ENCODE results near the gene PTRHD1. TPM values are rescaled to one million over a fixed set of nuclear protein-coding genes. Genes with fewer than 3 reads are reported as not detected.

The PTRHD1 gene
- total and polyA plus RNA-seq, 2 donors (not counting 1 experiment from before 2014, with no cell fraction given) = 20.2 to 29.8 TPM

GRCh38 chr2:24771061-24771460 is 22.1 kb downstream of the PTRHD1 start:
- no peak overlapping the region for H3K4me2 ChIP-seq (replicated peaks; ENCODE audit: low read depth, low read length, poor library complexity, severe bottlenecking)
- ChIA-PET CTCF (no interaction called here), POLR2A (no interaction called here)
- WGBS (ENCODE audit: insufficient coverage) = 98% methylated on average over 4 of the region's 5 CpGs
- Mint-ChIP-seq H3K27me3 (no peaks in the 10 kb centered on the region), H3K27ac (no peak overlapping the region), H3K4me1 (no peaks in the 10 kb centered on the region), H3K9me3 (ENCODE audit: insufficient read depth) (no peaks in the 10 kb centered on the region), H3K4me3 (no peak overlapping the region)
- ATAC-seq (ENCODE audit: low read depth) = no peak
- H4K20me1 ChIP-seq (ENCODE audit: control insufficient read depth, insufficient read depth, low read length, poor library complexity, severe bottlenecking) = no peaks in the 10 kb centered on the region
- no peak overlapping the region for H2AFZ ChIP-seq (ENCODE audit: insufficient read depth, low read depth, low read length, poor library complexity, severe bottlenecking)
- H3K9ac ChIP-seq (ENCODE audit: low read length) = no peak overlapping the region
- no peaks in the 10 kb centered on the region for H3K27me3 ChIP-seq (replicated peaks in 1 of 4; ENCODE audit: control extremely low read depth in 1 of 4, control insufficient read depth in 3 of 4, insufficient read depth in 4 of 4, low read length in 3 of 4)
- H3K36me3 ChIP-seq (replicated peaks in 1 of 2; ENCODE audit: control extremely low read depth in 1 of 2, control insufficient read depth in 1 of 2, extremely low read depth in 1 of 2, insufficient read depth in 2 of 2, low read length in 1 of 2) = peaks cover 2 to 17% of the 10 kb centered on the region in 2 experiments
- no peaks in the 10 kb centered on the region for H3K79me2 ChIP-seq (ENCODE audit: control insufficient read depth, insufficient read depth, low read length)
- TF ChIP-seq CTCF (IDR thresholded peaks at IDR 0.05) = no peak
- TF ChIP-seq EZH2 (IDR thresholded peaks at IDR 0.05; ENCODE audit: borderline replicate concordance, insufficient read depth, low read depth, low read length, poor library complexity, severe bottlenecking) = no peak
- no peaks in the 10 kb centered on the region for H3K4me1 ChIP-seq (ENCODE audit: control insufficient read depth in 2 of 2, insufficient read depth in 2 of 2, low read length in 2 of 2)
- no peaks in the 10 kb centered on the region for H3K9me3 ChIP-seq (ENCODE audit: control extremely low read depth in 1 of 3, control insufficient read depth in 2 of 3, insufficient read depth in 1 of 3, low read length in 2 of 3)
- no peak for DNase-seq
- no peak overlapping the region for H3K4me3 ChIP-seq (ENCODE audit: control extremely low read depth in 1 of 5, extremely low read depth in 1 of 5, insufficient read depth in 1 of 5, low read depth in 2 of 5, low read length in 4 of 5)
- no peak overlapping the region for H3K27ac ChIP-seq (ENCODE audit: low read length in 2 of 2)
- intact Hi-C loops (cut with micrococcal nuclease) = no loop called here

- Histone ChIP-seq H4K20me1 (ENCODE audit: control insufficient read depth, insufficient read depth, low read length, poor library complexity, severe bottlenecking) (no peaks in the 10 kb centered on the region), H3K9ac (ENCODE audit: low read length) (no peak overlapping the region), H2AFZ (ENCODE audit: insufficient read depth, low read depth, low read length, poor library complexity, severe bottlenecking) (no peak overlapping the region), H3K4me2 (replicated peaks; ENCODE audit: low read depth, low read length, poor library complexity, severe bottlenecking) (no peak overlapping the region), H3K9me3 (ENCODE audit: control extremely low read depth in 1 of 3, control insufficient read depth in 2 of 3, insufficient read depth in 1 of 3, low read length in 2 of 3) (no peaks in the 10 kb centered on the region), H3K27me3 (replicated peaks in 1 of 4; ENCODE audit: control extremely low read depth in 1 of 4, control insufficient read depth in 3 of 4, insufficient read depth in 4 of 4, low read length in 3 of 4) (no peaks in the 10 kb centered on the region), H3K4me3 (ENCODE audit: control extremely low read depth in 1 of 5, extremely low read depth in 1 of 5, insufficient read depth in 1 of 5, low read depth in 2 of 5, low read length in 4 of 5) (no peak overlapping the region), H3K4me1 (ENCODE audit: control insufficient read depth in 2 of 2, insufficient read depth in 2 of 2, low read length in 2 of 2) (no peaks in the 10 kb centered on the region), H3K79me2 (ENCODE audit: control insufficient read depth, insufficient read depth, low read length) (no peaks in the 10 kb centered on the region), H3K36me3 (replicated peaks in 1 of 2; ENCODE audit: control extremely low read depth in 1 of 2, control insufficient read depth in 1 of 2, extremely low read depth in 1 of 2, insufficient read depth in 2 of 2, low read length in 1 of 2) (peaks cover 5 to 26% of the 10 kb centered on the region in 2 experiments), H3K27ac (ENCODE audit: low read length in 2 of 2) (no peak overlapping the region)
- no peak for ATAC-seq (ENCODE audit: low read depth)
- no peak for TF ChIP-seq CTCF (IDR thresholded peaks at IDR 0.05)
- TF ChIP-seq EZH2 (IDR thresholded peaks at IDR 0.05; ENCODE audit: borderline replicate concordance, insufficient read depth, low read depth, low read length, poor library complexity, severe bottlenecking) = no peak
- WGBS (ENCODE audit: insufficient coverage) = 92% methylated on average over 7 of the region's 7 CpGs
- CTCF ChIA-PET = interaction anchor here (1.6 kb wide), 1 partner anchor 59 kb away, joined by 5 read pairs; no protein-coding TSS in a partner anchor
- Mint-ChIP-seq H3K27ac (no peak overlapping the region), H3K9me3 (ENCODE audit: insufficient read depth) (no peaks in the 10 kb centered on the region), H3K4me3 (no peak overlapping the region), H3K4me1 (no peaks in the 10 kb centered on the region), H3K27me3 (no peaks in the 10 kb centered on the region)
- POLR2A ChIA-PET = no interaction called here
- DNase-seq = no peak
- intact Hi-C loops (cut with micrococcal nuclease) = no loop called here
These were observed 24.6 kb downstream of the PTRHD1 start for GRCh38 chr2:24768601-24769000.
